HG03103 (cell line): Measurements from ENCODE around the gene PRKCE.

Experiments used
- ATAC-seq: cut with Tn5 transposase; IDR thresholded peaks from one replicate; pipeline ENCODE4 v1.9.1; 2021; ENCODE audit warnings: low read depth; ENCODE audit not compliant: unreplicated experiment

Gene PRKCE

DNA sequence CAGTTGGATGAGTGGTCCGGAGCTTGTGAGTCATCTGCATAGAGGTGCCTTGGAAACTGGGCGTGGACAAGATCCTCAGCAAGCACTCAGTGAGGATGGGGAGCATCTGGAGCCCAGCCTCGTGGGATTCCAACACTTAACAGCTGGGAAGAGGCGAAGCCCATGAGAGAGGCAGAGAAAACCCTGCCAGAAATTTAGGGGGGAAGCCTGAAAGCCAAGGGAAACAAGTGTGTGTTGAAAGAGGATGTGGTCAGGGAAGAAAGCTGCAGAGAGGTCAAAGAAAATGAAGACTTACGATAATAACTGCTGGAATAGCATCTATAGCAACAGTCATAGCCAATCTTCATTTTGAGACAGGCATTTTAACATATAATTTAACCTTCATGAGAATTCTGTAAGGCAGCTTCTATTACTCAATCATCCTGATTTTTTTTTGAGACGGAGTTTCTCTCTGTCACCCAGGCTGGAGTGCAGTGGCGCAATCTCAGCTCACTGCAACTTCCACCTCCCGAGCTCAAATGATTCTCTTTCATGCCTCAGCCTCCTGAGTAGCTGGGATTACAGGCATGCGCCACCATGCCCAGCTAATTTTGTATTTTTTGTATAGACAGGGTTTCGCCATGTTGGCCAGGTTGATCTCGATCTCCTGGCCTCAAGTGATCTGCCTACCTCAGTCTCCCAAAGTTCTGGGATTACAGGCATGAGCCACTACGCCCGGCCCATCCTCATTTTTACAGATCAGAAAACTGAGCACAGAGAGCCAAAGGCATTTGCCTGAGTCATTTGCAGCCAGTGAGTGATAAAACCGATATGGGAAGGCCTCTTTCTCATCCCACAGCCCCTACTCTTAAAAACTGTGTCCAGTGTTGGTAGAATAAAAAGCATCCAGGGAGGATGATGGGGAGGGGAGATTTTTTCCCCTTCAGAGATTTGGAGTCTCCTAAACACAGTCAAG lies 431.3 kb downstream of the PRKCE start:
- ATAC-seq: no peak

DNA sequence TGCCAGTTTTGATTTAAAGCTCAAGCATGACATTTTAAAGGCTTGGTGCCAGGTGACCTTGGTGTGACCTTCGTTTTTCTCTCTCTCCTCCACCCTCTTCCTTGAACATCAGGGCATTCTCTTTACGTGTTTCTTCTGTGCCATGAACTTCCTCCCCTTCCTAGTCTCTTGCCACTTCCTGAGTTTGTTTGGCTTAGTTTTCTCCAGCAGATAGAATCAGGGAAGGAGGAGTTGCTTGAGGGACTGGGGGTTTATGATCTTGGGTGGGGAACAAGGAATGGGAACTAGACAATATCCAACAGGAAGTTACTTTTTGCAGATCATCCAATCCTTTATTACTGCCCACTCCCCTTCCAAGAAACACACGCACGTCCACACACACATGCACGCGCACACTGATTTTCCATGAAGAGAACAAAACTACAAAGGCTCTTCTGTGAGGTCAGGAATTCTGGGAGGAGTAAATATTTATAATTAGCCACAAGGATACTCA lies 435.1 kb downstream of the PRKCE start:
- ATAC-seq: no peak

DNA sequence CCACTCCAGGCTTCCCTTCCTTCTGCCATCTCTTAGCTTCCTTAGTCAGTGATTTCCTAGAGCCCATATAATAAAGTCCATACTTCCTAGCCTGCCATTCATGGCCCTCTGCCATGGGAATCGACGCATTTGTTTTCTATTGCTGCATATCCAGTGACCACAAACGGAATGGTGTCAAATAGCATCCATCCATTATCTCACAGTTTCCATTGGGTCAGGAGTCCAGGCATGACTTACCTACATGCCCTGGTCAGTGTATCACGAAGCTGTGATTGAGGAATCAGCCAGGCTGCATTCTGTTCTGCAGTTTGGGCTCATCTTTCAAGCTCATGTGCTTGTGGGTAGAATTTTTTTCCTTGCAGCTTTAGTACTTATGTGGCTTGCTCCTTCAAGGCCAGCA lies 436.0 kb downstream of the PRKCE start:
- no peak for ATAC-seq

DNA sequence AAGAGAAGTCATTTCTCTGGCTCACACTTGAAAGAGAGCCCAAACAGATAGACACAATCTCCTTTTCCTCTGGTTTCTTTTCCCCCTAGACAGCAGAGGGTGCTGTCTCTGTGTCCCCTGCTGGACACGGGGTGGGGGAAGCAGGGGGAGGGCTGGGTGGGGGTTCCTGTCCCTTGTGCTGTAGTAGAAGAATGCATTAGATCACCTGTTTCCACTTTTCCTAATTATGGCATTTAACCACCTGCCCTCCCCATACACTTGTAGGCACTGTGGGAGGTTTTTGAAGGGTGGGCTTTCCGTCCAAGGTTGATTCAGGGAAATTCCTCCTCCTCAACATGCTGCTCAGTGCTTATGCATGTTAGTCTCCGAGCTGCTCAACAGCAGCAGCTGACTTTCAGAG lies 439.5 kb downstream of the PRKCE start:
- ATAC-seq: no peak

DNA sequence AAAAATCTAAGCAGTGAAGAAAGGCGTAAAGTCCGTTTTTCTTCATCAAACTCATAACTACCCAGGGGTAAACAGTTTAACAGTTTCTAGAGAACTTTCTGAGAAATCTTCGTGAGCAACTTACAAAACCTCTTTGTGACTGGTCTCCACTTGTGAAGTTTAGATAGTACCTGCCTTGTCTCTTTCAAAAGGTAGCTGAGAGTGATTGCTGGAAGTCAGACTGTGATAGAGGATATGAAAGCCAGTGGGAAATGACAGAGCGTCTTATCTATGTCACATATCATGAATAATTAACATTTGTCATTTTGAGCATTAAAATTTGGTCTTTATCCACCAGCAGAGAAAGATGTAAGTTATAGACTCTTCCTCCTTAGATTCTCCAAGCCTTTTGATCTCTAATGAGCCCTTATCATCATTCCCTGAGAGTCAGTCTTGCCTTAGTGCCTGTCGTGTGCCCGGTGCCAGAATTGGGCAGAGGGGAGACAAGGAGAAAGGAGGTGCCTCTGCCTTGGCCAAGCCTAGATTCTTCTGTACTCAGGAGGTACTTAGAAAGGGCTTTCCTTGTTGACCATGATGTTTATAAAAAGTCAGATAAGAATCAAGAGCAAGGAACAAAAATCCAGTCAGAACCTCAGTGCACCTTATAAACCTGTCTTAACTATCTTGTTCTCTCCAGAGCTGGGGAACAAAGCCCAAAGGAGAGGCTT lies 440.6 kb downstream of the PRKCE start:
- ATAC-seq: no peak

DNA sequence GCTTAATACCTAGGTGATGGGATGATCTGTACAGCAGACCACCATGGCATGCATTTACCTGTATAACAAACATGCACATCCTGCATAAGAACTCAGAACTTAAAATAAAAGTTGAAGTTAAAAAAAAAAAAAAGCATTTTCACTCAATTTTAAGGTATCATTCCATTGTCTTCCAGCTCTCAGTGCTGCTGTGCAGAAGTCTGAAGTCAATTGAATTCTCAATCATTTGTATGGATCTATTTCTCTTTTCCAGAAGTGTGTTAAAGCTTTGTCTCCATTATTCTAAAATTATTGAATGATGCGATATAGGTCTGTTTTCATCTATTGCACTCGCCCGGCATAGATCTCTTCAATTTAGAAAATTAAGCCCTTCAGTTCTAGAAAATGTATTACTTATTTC lies 443.2 kb downstream of the PRKCE start:
- ATAC-seq: no peak

DNA sequence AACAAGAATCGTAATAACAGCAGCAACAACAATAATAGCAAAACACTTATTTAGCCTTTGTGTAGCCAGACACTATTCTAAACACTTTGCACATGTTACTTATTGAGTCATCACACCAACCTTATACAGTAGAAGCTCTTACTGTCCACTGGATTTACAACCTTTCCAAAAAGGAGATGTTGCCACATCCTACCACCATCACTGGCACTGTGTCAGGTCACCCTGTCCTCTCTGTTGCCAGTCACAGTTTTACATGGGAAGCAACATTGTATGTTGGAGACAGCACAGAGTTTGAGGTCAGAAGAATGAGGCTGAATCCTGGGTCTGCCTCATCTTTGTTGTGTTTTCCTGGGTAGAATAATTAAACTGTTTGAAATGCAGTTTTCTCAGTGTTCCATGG lies 444.4 kb downstream of the PRKCE start:
- no peak for ATAC-seq

DNA sequence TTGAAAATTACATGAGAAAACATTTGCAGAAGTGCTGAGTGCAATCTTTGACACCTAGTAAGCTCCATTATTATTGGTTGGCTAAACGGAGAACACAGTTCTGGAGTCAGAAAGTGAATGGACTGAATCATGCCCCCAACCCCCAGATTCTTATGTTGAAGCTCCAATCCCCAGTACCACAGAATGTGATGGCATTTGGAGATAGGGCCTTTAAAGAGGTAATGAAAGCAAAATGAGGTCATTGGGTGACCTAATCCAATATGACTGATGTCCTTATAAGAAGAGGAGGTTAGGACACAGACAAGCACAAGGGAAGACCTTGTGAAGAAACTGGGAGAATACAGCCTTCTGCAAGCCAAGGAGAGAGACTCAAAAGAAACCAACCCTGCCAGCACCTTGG lies 444.8 kb downstream of the PRKCE start:
- no peak for ATAC-seq

DNA sequence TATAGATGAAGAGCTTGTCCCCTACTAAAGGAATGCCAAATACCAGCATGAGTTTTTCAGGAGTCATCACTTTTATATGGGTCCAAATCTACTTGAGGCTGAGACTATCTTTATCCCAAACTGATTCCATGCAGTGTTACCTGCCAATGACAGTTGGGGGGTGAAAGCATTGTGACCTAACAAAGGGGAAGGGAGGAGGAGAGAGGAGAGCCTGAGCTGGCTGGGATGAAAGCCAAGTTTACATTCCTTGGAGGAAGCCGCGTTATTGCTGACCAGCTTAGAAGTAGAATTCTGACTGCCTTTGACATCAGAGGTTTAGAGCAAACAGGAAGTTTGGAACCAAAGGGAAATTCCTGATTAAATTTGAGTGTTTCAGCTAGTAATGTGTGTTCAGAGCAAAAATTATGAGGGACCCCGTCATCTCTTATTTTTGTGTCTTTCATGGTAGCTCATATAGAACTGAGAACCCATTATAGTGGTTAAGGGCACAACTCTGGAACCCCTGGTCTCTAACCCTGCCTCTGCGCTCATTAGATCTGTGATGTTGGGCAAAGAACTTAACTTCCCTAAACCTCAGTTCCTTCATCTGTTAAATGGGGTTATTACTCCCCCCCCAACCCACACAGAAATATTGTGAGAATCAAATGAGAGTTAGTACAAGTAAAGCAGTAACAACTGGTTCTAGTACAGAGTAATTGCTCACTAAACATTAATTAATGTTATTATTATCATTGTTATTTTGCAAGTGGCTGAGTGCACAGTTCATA lies 446.4 kb downstream of the PRKCE start:
- no peak for ATAC-seq

DNA sequence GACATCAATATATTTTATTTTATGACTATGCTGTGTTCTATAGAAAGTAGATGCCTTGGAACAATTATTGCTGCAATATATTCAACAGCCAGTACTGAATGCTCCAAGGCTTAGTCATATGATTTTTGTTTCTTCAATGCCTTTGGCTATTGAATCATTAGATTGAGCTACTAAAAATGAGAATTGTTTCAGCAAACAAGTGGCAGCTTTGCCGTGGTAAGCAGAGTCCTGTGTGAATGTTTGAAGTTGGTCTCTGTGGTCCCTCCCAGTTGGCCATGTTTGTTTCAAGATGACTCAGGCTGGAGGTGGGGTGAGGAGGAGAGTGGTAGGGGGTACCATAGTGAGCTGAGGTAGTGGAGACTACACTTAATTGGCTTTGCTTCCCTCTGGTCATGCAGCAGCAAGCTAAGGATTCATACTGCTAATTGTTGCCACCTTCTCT lies 447.2 kb downstream of the PRKCE start:
- no peak for ATAC-seq

DNA sequence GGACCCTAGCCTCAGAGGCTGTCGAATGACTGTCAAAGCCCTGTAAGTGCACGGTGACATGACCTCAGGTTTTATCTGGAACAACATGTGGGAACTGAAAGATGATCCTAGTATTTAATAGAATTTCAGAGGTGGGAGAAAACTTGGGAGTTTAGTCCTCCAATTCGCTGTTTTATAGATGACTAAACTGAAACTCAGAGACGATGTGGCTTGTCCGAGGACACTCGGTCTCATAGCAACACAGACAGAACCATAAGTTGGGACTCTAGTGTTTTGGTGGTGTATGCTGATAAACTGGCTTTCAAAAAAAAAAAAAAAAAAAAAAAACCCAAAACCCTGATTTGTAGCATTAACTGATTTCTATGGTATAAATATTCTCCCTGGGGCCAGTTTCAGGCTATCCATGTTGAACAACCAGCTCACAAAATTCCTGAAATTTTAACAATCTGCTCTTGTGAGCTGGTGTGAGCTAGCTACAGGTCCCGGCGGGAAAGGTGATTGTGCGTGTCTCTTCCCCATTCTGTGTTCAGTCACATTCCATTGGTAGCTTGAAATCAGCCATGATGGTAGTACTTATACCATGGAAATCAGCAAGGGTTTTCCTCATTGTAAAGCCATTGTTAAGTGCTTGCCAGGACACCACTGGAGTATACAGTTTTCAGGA lies 450.2 kb downstream of the PRKCE start:
- no peak for ATAC-seq

DNA sequence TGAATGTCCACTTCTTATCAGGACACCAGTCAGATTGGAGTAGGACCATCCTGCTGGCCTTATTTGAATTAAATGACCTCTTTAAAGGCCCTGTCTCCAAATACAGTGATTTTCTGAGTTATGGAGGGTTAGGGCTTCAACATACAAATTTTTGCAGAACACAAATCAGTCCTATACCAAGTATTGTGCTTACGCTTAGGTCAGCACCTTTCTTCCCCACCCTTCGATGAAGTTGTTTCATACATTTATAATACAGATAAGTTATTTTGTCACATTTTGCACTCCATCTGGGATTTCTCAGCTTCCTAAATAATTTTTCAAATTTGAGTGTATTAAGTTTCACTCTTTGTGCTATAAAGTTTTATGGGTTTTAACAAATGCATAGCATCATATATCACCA lies 455.2 kb downstream of the PRKCE start:
- no peak for ATAC-seq

DNA sequence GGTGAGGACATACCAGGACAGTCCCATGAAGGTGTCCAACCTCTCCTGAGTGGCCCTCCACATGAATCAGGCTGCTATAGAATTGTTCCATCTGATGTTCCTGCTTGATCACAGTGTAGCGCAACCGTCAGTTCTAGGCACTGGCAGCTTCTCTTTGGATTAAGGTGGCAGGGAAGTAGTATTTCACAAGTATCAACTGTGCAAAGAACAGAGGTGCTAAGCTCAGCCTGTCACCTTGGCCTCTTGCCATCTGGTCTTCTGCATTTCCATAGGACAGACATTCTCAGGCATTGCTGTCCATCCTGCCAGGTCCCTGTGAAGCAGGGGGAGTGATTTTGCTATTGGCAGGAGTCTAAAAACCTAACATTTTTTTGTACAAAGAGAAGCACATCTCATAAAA lies 463.5 kb downstream of the PRKCE start:
- ATAC-seq: no peak

DNA sequence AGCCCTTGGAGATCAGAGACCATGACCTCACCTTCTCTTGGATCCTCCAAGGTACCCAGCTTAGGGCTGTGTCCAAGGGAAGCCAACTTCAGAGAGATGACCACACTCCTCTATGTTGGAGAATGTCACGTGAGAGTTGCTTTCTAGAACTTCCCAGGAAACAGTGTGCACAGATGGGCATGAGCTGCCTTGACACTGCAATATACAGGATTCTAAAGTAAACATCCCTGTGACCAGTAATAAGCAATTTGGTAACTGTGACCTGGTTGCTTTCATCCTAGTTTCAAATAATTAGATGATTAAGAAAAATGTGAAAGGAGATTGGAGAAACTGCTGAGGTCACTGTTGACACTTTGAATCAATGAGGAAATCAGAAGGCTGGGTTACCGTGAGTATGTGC lies 464.7 kb downstream of the PRKCE start:
- no peak for ATAC-seq

DNA sequence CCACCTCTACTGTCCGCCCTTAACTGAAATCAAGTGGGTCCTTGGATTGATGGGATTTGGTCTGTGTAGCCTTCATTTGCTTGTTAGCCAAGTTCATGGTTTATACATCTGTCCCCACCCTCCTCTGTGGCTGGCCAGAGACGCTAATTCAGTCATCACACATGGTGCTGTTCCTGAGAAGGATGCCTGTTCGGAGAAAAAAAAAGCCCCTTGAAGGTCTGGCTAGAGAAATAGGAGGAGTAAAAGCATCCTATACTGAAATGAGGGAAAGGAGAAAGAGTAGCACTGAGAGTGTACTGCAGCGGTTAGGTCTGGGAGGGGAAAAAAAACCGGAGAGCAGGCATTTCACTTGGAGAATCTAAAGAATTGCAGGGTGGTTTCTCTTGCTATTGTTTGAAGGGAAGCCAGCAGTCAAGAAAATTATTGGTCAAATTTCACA lies 465.1 kb downstream of the PRKCE start:
- ATAC-seq: no peak

DNA sequence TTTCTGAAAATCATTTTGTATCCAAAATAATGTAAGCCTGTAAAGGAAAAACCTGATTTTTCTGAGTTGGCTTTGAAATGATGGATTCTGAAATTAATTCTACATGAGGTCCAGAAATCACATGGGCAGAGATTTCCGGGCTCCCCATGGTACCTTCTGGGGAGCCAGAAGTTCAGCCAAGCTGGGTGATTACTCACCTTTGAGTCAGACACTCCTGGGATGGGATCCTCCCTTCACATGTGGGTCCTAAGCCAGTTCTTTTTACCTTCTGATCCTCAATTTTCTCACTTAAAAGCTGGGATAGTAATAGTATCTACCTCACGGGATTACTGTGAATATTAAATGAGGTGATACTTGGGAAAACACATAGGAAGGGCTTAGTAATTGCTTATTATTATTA lies 465.9 kb downstream of the PRKCE start:
- ATAC-seq: no peak

DNA sequence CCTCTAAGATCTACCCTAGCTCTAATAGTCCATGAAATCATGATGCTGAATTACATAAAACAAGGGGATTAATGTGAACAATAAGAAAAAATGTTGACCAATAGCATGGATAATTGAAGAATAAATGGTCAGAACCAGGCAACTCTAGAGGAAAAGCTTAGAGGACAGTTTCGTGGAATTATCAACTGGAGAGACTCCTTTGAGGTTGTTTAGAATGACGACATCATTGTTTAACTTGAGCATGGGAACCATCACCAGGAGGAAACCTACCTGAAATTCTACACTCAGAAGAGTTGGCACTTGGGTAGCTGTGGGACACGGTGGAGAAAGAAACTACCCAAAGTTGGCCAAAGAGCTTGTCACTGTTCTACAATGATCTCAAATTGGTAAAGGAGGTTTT lies 466.5 kb downstream of the PRKCE start:
- no peak for ATAC-seq

DNA sequence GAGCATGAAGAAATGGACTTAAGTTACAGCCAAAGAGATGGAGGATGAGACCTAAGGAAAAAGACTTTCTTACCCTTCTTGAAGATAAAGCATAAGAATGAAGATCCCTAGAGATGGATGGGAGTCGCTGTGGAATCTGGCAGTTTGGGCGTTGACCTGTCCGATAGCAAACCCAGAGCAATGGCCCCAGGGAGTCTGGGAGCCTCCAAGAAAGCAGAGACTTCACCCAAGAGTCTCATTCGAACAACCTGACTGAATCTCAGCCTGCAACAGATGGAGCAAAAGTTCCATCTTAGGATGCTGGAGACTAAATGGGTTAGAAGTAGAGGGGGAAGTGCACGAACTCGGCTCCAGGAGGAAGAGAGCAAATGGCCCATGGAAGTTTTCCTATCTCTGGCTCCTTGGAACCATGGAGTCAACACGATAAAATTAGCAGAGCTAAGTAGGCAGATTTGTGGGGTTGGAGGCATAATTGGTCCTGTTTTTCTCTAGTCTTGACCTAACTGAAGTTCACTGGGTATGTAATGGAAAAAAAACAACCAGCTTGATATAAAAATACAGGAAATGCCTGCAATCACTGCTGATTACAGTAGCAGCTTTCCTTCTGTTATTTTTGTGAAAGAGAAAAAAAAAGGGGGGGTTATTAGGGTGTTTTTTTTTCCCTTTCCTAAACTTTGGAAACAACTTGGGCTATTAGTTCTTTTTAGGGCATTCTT lies 467.3 kb downstream of the PRKCE start:
- no peak for ATAC-seq

DNA sequence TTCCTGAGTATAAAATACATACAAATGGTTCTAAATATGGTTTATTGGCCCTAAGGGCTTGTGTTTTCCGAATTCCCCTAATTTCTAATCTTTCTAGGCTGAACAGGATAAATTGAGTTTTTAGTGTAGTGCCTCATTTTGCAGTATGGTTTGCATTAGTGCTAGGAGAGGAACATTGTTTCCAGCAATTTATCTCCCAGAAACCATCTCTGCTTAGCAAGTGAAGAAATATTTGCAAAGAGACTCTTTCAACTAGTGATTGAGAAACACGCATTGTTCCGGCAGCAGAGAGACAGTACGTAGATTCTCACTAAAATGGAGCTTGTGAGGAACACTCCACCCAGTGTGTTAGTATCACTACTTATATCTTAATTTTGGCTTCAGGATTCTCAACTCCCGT lies 468.0 kb downstream of the PRKCE start:
- no peak for ATAC-seq
